HepG2 (cell line): ENCODE results near the gene RBM47. TPM values are rescaled to one million over a fixed set of nuclear protein-coding genes. Genes with fewer than 3 reads are reported as not detected.

ENCODE experiments used
- BCL3 ChIP-seq: sonication (generic); formaldehyde crosslinking; IDR thresholded peaks from 2 replicates; pipeline ENCODE4 v1.5.1; 2020; ENCODE audit warnings: mild to moderate bottlenecking, missing genetic modification reagents, moderate library complexity
- GATAD2A ChIP-seq: IDR thresholded peaks from 2 replicates; pipeline ENCODE4 v1.6.1; 2016
- GZF1 ChIP-seq: sonication (generic); formaldehyde crosslinking; IDR thresholded peaks from 2 replicates; pipeline ENCODE4 v1.5.1; 2020; ENCODE audit warnings: mild to moderate bottlenecking, missing genetic modification reagents
- HNRNPUL1 ChIP-seq: fragments of 200-400 bp; formaldehyde crosslinking; IDR thresholded peaks from 2 replicates; pipeline ENCODE4 v1.6.1; 2017; ENCODE audit warnings: low read depth, mild to moderate bottlenecking, low read length, moderate library complexity
- IKZF5 ChIP-seq: IDR thresholded peaks from 2 replicates; pipeline ENCODE4 v1.6.1; 2018; ENCODE audit warnings: missing genetic modification reagents, mild to moderate bottlenecking, missing compliant biosample characterization
- MTA3 ChIP-seq: sonication (generic); formaldehyde crosslinking; IDR thresholded peaks from 2 replicates; pipeline ENCODE4 v1.4.0; 2020; ENCODE audit warnings: missing genetic modification reagents
- SMAD3 ChIP-seq: sonication (generic); formaldehyde crosslinking; IDR thresholded peaks from 2 replicates; pipeline ENCODE4 v1.4.0; 2020; ENCODE audit warnings: missing genetic modification reagents
- SMAD9 ChIP-seq: sonication (generic); formaldehyde crosslinking; IDR thresholded peaks from 2 replicates; pipeline ENCODE4 v1.5.1; 2020; ENCODE audit warnings: mild to moderate bottlenecking, missing genetic modification reagents
- SOX13 ChIP-seq, 3 experiments: fragments of 450-650 bp in 1 of 3; sonication (generic) in 1 of 3; formaldehyde crosslinking in 1 of 3; IDR thresholded peaks in 2 of 3; conservative IDR thresholded peaks in 1 of 3; 2 replicates each; pipeline versions ENCODE4 v1.5.0 to v1.6.1; 2016 to 2020; ENCODE audit warnings: antibody characterized with exemption in 1 of 3, mild to moderate bottlenecking in 1 of 3, missing compliant biosample characterization in 1 of 3, missing genetic modification reagents in 1 of 3, moderate library complexity in 1 of 3
- TBX2 ChIP-seq: sonication (generic); formaldehyde crosslinking; IDR thresholded peaks from 2 replicates; pipeline ENCODE4 v1.5.0; 2020; ENCODE audit warnings: missing genetic modification reagents, mild to moderate bottlenecking, borderline replicate concordance
- THAP7 ChIP-seq: sonication (generic); formaldehyde crosslinking; IDR thresholded peaks from 2 replicates; pipeline ENCODE4 v1.8.1; 2023; ENCODE audit warnings: mild to moderate bottlenecking, missing genetic modification reagents
- ZBTB40 ChIP-seq, 2 experiments: fragments of 450-650 bp in 1 of 2; sonication (generic) in 1 of 2; formaldehyde crosslinking in 1 of 2; IDR thresholded peaks; 2 replicates each; pipeline versions ENCODE4 v1.6.1 to v1.8.0; 2016 to 2022; ENCODE audit warnings: antibody characterized with exemption in 1 of 2, mild to moderate bottlenecking in 1 of 2, missing genetic modification reagents in 1 of 2
- ZNF607 ChIP-seq: sonication (generic); formaldehyde crosslinking; IDR thresholded peaks from 2 replicates; pipeline ENCODE4 v1.5.1; 2020; ENCODE audit warnings: missing genetic modification reagents, mild to moderate bottlenecking, borderline replicate concordance
- ZNF768 ChIP-seq: sonication (generic); formaldehyde crosslinking; IDR thresholded peaks from 2 replicates; pipeline ENCODE4 v1.4.0; 2020; ENCODE audit warnings: missing genetic modification reagents
- ZNF816 ChIP-seq: sonication (generic); formaldehyde crosslinking; IDR thresholded peaks from 2 replicates; pipeline ENCODE4 v1.8.0; 2022; ENCODE audit warnings: missing genetic modification reagents, mild to moderate bottlenecking, borderline replicate concordance
- polyA plus RNA-seq, 8 experiments: library from polyadenylated mRNA; depleted of rRNA in 3 of 8; stranded (reverse) in 7 of 8; unstranded in 1 of 8; fragments of >200 nt; fragmentation: Illumina TruSeq in 4 of 8; extraction: Trizol in 4 of 8; gene quantifications; 2 replicates each; pipeline versions ENCODE4 v1.2.1 to v1.2.3, GENCODE V29; 2011 to 2016; ENCODE audit warnings: low read depth in 4 of 8, missing spikeins in 1 of 8, mixed read lengths in 1 of 8; ENCODE audit not compliant: insufficient read depth in 1 of 8
- total RNA-seq, 5 experiments: library from RNA; depleted of rRNA; stranded (reverse); fragments of >200 nt; fragmentation: Illumina TruSeq; extraction: Trizol; gene quantifications; 2 replicates each; pipeline ENCODE4 v1.2.3, GENCODE V29; 2016; ENCODE audit warnings: low read depth in 1 of 5

Gene RBM47
- total and polyA plus RNA-seq, 2 of the 13 experiments (the other 11 are each of a cell fraction or from before 2014, with no cell fraction given) = 1.2 to 2.5 TPM

GRCh38 chr4:40395908-40396793 lies 233.5 kb downstream of the RBM47 start (continued):
- TF ChIP-seq ZBTB40 (IDR thresholded peaks at IDR 0.05) (no peak), ZBTB40 (CRISPR knock-in tag; IDR thresholded peaks at IDR 0.05) (no peak; the same call in 1 of the 2 replicates), GATAD2A (CRISPR knock-in tag) (peak; percentile 78), SMAD9 (CRISPR knock-in tag) (no peak), SMAD3 (CRISPR knock-in tag) (no peak), TBX2 (CRISPR knock-in tag) (peak; percentile 27; the same call in 1 of the 2 replicates), BCL3 (CRISPR knock-in tag) (no peak), ZNF816 (CRISPR knock-in tag) (no peak), GZF1 (CRISPR knock-in tag) (no peak), THAP7 (CRISPR knock-in tag) (no peak), MTA3 (CRISPR knock-in tag) (no peak), IKZF5 (CRISPR knock-in tag) (no peak), SOX13 (IDR thresholded peaks at IDR 0.05) (no peak), SOX13 (CRISPR knock-in tag; conservative IDR thresholded peaks at IDR 0.05 in 1 of 2, IDR thresholded peaks at IDR 0.05 in 1 of 2) (peak in 1 of 2 experiments; percentile 47; a peak in 1 of 4 replicates), ZNF768 (CRISPR knock-in tag) (no peak), HNRNPUL1 (no peak), ZNF607 (no peak)
